Activated CD8-positive, alpha-beta memory T cell treated with anti-CD3 and anti-CD28 coated beads, Interleukin-2, amount 50 U/mL, for 24 hours (primary cell): ENCODE measurements around the gene ZNF687.
A peak's percentile ranks its signal among the peaks of the same experiment; 100 is the strongest.

Experiments
- DNase-seq: peaks from one replicate; pipeline ENCODE4 v3.0.0-alpha.2; 2020; ENCODE audit errors: extremely low read depth

ZNF687 gene

GRCh38 chr1:151277249-151277648, 4.8 kb upstream of the ZNF687 start:
- no peak for DNase-seq

DNA sequence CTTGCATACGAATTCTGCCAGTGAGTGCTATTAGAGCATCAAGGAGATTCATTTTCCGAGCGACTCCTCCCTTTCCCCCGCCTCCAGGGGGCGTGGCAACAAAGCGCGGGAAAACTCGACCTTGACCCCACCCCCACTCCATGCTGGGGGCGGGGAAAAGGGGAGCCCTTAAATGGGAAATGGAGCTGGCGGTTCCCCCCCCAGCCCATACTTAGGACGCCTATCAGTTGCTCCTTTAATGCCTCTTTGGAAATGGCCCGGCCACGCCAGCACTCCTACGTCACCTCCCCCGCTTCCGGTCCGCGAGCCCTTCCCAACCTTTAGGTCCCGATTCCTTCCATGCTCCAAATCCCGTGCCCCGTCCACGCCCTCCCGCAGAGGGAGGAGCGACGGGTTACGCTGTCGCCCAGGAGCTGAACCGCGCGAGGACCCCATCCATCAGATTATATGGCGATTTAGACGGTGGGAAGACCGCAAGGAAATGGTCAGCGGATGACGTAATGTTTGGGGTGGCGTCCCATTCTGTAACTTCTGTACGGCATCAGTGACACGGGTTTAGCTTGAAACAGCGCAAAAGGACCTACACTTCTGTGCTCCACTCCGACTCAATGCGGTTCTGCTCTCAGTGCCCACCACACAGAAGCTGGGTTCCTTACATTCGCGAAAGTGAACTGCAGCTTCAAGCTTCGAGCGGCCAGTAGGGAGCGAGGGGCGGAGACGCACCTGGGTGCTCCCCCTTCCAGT, 702 bp upstream of the ZNF687 start:
- DNase-seq: peak; percentile 83

DNA sequence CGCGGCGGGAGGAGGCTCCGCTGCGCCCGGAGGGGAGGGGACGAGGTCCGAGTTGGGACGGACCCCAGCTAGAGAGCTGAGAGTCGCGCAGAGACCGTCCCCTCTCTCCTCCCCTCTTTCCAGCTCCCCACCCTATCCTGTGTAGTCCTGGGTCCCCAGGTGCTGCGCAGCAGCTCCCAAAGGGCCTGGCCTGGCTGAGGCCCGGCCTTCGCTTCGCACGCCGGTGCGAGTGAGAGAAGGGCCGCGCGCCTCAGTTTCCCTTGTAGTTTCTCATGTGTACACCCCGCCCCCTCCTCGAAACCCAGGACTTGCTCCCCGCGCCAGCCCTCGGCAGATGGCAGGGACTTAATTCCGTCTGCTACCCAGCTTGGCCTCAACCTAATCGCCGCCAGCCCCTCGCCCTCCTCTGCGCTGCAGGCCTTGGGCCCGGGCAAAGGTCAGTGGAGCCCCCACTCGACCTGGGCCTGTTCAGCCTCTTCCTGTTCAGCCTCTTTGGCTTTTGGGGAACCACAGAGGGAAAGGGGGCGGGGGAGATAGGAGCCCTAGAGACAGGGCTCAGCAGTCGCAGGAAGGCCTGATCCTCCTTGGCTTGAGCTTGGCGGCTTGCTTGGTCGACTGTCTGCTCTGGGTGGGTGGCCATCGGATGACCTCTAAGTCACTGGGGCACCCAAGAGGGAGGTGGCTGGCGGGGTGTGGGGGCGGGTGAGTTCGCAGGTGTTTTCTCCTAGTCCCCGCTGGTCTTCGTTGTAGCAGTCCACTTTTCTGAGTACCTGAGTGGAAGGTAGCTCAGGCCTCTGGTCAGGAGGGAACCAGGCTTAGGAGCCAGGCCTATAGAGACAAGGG, 1.0 kb downstream of the ZNF687 start:
- DNase-seq: no peak

- DNase-seq: no peak
These were observed 2.0 kb downstream of the ZNF687 start for GRCh38 chr1:151284013-151284577.

- DNase-seq: no peak
These were observed 4.7 kb downstream of the ZNF687 start for GRCh38 chr1:151286619-151287340.

DNA sequence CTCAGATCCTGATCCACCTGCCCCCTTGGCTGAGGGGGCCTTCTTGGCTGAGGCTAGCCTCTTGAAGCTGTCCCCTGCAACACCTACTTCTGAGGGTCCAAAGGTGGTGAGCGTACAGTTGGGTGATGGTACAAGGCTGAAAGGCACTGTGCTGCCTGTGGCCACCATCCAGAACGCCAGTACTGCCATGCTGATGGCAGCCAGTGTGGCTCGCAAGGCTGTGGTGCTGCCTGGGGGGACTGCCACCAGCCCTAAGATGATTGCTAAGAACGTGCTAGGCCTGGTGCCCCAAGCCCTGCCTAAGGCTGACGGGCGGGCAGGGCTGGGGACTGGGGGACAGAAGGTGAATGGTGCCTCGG, 5.2 kb downstream of the ZNF687 start:
- DNase-seq: no peak

GRCh38 chr1:151287767-151288500, 5.8 kb downstream of the ZNF687 start:
- no peak for DNase-seq

DNA sequence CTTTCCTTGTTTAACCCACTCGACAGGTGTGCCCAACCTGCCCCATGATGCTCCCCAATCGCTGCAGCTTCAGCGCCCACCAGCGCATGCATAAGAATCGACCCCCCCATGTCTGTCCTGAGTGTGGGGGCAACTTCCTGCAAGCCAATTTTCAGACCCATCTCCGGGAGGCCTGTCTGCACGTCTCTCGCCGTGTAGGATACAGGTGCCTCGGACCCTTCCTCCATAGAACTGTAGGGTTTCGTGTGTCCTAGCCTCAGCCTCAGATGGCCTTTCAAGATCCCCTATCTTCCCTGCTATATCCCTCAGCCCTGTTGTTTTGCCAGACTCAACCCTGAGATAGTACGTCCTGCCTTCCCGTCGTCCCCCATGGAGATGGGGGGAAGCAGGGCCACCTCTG, 6.4 kb downstream of the ZNF687 start:
- no peak for DNase-seq

- no peak for DNase-seq
These were observed 7.2 kb downstream of the ZNF687 start for GRCh38 chr1:151289080-151289935.

GRCh38 chr1:151289991-151290708, 8.1 kb downstream of the ZNF687 start:
- DNase-seq: no peak

DNA sequence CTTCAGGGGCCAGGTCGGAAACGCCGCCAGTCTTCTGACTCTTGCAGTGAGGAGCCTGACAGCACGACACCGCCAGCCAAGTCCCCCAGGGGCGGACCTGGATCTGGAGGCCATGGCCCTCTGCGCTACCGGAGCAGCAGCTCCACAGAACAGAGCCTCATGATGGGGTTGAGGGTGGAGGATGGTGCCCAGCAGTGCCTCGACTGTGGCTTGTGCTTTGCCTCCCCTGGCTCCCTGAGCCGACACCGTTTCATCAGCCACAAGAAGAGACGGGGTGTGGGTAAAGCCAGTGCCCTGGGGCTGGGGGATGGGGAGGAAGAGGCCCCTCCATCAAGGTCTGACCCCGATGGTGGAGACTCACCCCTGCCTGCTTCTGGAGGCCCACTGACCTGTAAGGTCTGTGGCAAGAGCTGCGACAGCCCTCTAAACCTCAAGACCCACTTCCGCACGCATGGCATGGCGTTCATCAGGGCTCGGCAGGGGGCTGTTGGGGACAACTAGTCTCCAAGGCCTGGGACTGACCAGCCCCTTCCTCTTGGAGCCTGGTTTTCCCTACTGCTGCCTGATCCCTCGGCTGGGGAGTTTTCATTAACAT, 8.7 kb downstream of the ZNF687 start:
- DNase-seq: no peak

DNA sequence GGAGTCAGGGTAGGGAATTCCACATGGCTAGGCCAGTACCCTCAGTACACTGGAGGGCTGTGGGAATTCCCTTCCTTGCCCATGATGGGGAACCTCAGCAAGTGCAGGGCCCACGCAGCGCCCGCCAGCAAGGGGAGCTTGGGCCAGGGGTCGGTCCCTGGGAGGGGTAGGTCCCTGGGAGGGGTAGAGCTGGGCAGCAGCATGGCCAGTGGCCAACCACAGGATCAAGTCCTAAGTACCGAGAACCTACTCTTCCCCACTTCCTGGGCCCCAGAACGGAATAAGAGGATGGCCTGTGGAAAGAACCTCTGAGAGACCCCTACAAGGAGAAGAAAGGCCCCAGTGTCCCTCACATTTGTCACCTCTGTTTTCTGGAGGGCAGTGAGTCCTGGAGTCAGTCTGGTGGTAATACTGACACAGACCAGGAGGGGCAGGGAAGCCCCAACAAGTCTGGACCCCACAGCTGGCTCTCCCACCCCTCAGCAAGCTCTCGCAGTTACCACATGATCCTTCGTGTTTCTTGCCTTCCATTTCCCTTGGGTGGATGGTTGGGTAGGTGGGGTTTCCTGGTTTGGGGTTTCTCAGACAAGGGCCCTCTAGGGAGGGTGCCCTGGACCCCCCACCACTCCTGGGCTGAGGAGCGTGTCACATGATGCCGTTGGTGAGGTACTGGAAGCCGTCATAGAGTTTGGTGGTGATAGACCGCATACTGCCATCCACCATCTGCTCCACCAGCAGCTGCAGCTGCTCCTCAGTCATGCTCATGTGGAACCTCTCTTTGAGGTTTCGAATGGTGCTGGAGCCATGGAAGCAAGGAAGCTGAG, 10.3 kb downstream of the ZNF687 start:
- no peak for DNase-seq

DNA sequence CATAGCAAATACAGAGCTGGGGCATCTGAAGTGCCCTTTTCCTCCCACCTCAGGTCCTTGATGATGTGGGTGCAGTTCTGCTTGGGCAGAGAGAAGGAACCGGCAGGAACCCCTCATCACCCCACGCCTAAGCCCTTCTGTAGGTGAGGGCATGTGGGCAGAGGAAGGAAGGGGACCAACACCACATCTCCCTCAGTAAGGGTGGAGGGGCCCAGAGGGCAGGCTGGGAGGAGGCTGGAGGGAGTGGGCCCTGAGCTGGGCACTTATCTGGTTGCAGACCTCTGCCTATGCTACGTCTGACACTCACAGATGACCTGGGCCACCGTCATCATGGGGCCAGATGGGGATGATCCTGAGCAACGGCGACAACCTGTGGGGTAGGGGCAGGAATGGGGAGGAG, 11.0 kb downstream of the ZNF687 start:
- DNase-seq: no peak

GRCh38 chr1:151294742-151295462, 12.8 kb downstream of the ZNF687 start:
- DNase-seq: no peak

DNA sequence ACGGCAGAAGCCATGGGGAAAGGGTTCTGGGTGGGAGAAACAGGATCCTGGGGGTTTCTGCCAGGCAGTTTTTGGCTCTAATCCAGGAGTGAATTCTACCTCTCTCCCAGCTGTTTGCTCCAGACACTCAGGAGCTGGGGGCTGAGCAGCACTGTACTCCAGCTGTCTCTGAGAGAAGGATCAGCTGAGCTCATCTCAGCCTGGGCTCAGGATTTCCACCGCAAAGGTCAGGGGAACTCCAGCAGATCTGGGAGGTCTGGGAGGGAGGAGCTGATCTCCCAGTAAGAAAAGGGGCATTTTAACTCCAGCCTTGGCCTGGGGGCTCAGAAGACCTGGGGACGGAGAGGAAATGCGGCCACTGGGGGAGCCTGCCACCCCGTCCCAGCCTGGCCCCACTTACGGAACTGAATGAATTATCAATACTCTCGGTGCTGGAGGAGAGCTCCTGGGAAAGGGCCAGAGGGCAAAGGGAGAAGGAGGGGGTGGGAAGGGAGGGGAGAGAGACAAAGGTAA, 27.8 kb downstream of the ZNF687 start:
- DNase-seq: no peak

DNA sequence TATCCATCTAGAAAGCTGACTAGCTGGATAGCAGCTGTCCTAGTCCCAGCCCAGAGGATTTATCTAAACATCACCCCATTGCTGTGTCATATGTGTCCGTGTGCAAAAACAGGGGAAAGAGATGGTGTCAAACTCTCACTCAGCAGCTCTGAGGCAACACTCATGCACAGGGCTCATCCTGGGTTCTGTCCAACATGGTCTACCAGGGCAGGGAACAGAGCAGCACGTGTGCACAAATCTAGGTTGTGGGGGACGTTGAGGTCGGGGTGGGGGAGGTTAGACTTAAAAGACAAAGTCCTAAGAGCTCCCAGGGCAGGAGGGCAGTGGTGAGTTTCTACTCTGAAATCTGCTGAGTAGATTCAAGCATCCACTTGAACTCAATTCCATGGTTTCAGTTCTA, 28.9 kb downstream of the ZNF687 start:
- no peak for DNase-seq

GRCh38 chr1:151311589-151312331, 29.7 kb downstream of the ZNF687 start:
- peak; percentile 77 for DNase-seq
